Keratinocyte (primary cell): ENCODE data around the gene CDK2AP2. TPM values are rescaled to one million over a fixed set of nuclear protein-coding genes. Genes with fewer than 3 reads are reported as not detected.

Source experiments
- DNase-seq: peaks from one replicate; pipeline ENCODE4 v3.0.0-alpha.2; 2011; ENCODE audit warnings: low read depth, missing footprints, low spot score
- FAIRE-seq: peaks from 2 replicates; lab custom pipeline; 2011; peaks lifted over from hg19 to GRCh38; lab: Jason Lieb, UNC
- H2AFZ ChIP-seq: 2 replicates; pipeline ENCODE4 v1.6.0; 2012; ENCODE audit warnings: low read length, control low read depth, inconsistent platforms; ENCODE audit not compliant: control insufficient read depth
- H3K27ac ChIP-seq: 2 replicates; pipeline ENCODE4 v1.5.1; 2011; ENCODE audit warnings: low read length; ENCODE audit not compliant: control insufficient read depth, insufficient read depth
- H3K27me3 ChIP-seq: 3 replicates; pipeline ENCODE4 v1.6.0; 2011; ENCODE audit warnings: low read length; ENCODE audit not compliant: control insufficient read depth, insufficient read depth; ENCODE audit errors: extremely low read depth
- H3K36me3 ChIP-seq, 2 experiments: 2 replicates in 1 of 2; 3 replicates in 1 of 2; pipeline ENCODE4 v1.5.1; 2011; ENCODE audit warnings: low read length in 2 of 2, mild to moderate bottlenecking in 1 of 2; ENCODE audit not compliant: control insufficient read depth in 2 of 2, insufficient read depth in 2 of 2; ENCODE audit errors: extremely low read depth in 1 of 2
- H3K4me1 ChIP-seq: 3 replicates; pipeline ENCODE4 v1.5.1; 2011; ENCODE audit warnings: low read length; ENCODE audit not compliant: control insufficient read depth, insufficient read depth; ENCODE audit errors: extremely low read depth
- H3K4me2 ChIP-seq: 3 replicates; pipeline ENCODE4 v1.6.0; 2011; ENCODE audit warnings: low read depth, low read length; ENCODE audit not compliant: control insufficient read depth, insufficient read depth; ENCODE audit errors: extremely low read depth
- H3K4me3 ChIP-seq, 3 experiments: fragments of 200-600 bp in 1 of 3; sonication (generic) in 1 of 3; 2 replicates in 2 of 3; 3 replicates in 1 of 3; pipeline ENCODE4 v1.5.1; 2011 to 2016; ENCODE audit warnings: low read length in 3 of 3, mild to moderate bottlenecking in 3 of 3, control low read depth in 2 of 3, inconsistent platforms in 1 of 3, low read depth in 1 of 3, mixed read lengths in 1 of 3, mixed run types in 1 of 3, moderate library complexity in 1 of 3; ENCODE audit not compliant: control insufficient read depth in 2 of 3, insufficient read depth in 2 of 3; ENCODE audit errors: extremely low read depth in 1 of 3
- H3K79me2 ChIP-seq: 2 replicates; pipeline ENCODE4 v1.6.0; 2012; ENCODE audit warnings: low read length; ENCODE audit not compliant: control insufficient read depth, insufficient read depth
- H3K9ac ChIP-seq: 3 replicates; pipeline ENCODE4 v1.6.0; 2011; ENCODE audit warnings: low read length; ENCODE audit not compliant: control insufficient read depth, insufficient read depth; ENCODE audit errors: extremely low read depth
- H3K9me1 ChIP-seq: 3 replicates; pipeline ENCODE4 v1.6.0; 2011; ENCODE audit warnings: low read length; ENCODE audit not compliant: control insufficient read depth, insufficient read depth; ENCODE audit errors: extremely low read depth
- H3K9me3 ChIP-seq: 2 replicates; pipeline ENCODE4 v1.5.1; 2012; ENCODE audit warnings: low read depth, low read length; ENCODE audit not compliant: control insufficient read depth
- H4K20me1 ChIP-seq: 3 replicates; pipeline ENCODE4 v1.6.0; 2011; ENCODE audit warnings: low read length; ENCODE audit not compliant: control insufficient read depth, insufficient read depth; ENCODE audit errors: extremely low read depth
- CTCF ChIP-seq, 3 experiments: IDR thresholded peaks in 1 of 3; conservative IDR thresholded peaks in 1 of 3; optimal IDR thresholded peaks in 1 of 3; 2 replicates in 2 of 3; 3 replicates in 1 of 3; pipeline versions ENCODE3 to v1.5.1; 2011; ENCODE audit warnings: low read length in 3 of 3, mild to moderate bottlenecking in 3 of 3, moderate library complexity in 2 of 3, control low read depth in 1 of 3, inconsistent platforms in 1 of 3; ENCODE audit not compliant: insufficient read depth in 2 of 3; ENCODE audit errors: extremely low read depth in 1 of 3
- EZH2 ChIP-seq: IDR thresholded peaks from one replicate; pipeline ENCODE4 v1.6.1; 2012; ENCODE audit warnings: inconsistent platforms, mild to moderate bottlenecking, low read length, moderate library complexity
- dilution Hi-C: fragments of 300-500 bp; cut with MboI; formaldehyde crosslinking; loops from one replicate; pipeline ENCODE4 v1.7.0; 2020; ENCODE audit warnings: low sequenced_read_pairs; ENCODE audit not compliant: extremely low pct_ligation_motif_present
- polyA plus RNA-seq, 5 experiments: library from polyadenylated mRNA; depleted of rRNA in 3 of 5; stranded (reverse) in 3 of 5; stranded (forward) in 1 of 5; unstranded in 1 of 5; fragments of >200 nt; gene quantifications; 1 replicate in 1 of 5; 2 replicates in 3 of 5; 3 replicates in 1 of 5; pipeline versions ENCODE4 v1.2.1 to v1.2.3, GENCODE V29; 2011 to 2012; ENCODE audit warnings: missing spikeins in 2 of 5, low read depth in 1 of 5, low replicate concordance in 1 of 5

Gene CDK2AP2
- polyA plus RNA-seq, 1 donor (not counting 4 experiments of a cell fraction or from before 2014, with no cell fraction given): 9.7 TPM

- Histone ChIP-seq H3K9me3 (no peaks in the 10 kb centered on the region), H3K27me3 (no peaks in the 10 kb centered on the region), H3K36me3 (no peaks in the 10 kb centered on the region), H3K9ac (no peak overlapping the region), H3K4me1 (peaks cover 3% of the 10 kb centered on the region), H2AFZ (no peak overlapping the region), H3K4me3 (no peak overlapping the region), H3K79me2 (no peaks in the 10 kb centered on the region), H3K27ac (no peak overlapping the region), H3K4me2 (no peak overlapping the region), H4K20me1 (no peaks in the 10 kb centered on the region), H3K9me1 (no peaks in the 10 kb centered on the region)
- DNase-seq: no peak
- dilution Hi-C loops: no loop called here
- no peak for FAIRE-seq
- TF ChIP-seq EZH2 (no peak), CTCF (optimal IDR thresholded peaks at IDR 0.05 in 1 of 3, IDR thresholded peaks at IDR 0.05 in 1 of 3, conservative IDR thresholded peaks at IDR 0.05 in 1 of 3; ENCODE audit: extremely low read depth in 1 of 3, insufficient read depth in 2 of 3, low read length in 3 of 3) (no peak)
Measured at GRCh38 chr11:67543585-67543984, 35.6 kb upstream of the CDK2AP2 start.

- H3K4me2 ChIP-seq: no peak overlapping the region
- FAIRE-seq: no peak
- no peaks in the 10 kb centered on the region for H4K20me1 ChIP-seq
- no peaks in the 10 kb centered on the region for H3K9me3 ChIP-seq
- no peak overlapping the region for H3K27ac ChIP-seq
- no peak overlapping the region for H3K9ac ChIP-seq
- H3K4me3 ChIP-seq: no peak overlapping the region
- DNase-seq: no peak
- H3K4me1 ChIP-seq: peaks cover 3% of the 10 kb centered on the region
- TF ChIP-seq CTCF (optimal IDR thresholded peaks at IDR 0.05 in 1 of 3, IDR thresholded peaks at IDR 0.05 in 1 of 3, conservative IDR thresholded peaks at IDR 0.05 in 1 of 3; ENCODE audit: extremely low read depth in 1 of 3, insufficient read depth in 2 of 3, low read length in 3 of 3) (no peak), EZH2 (no peak)
- no peaks in the 10 kb centered on the region for H3K27me3 ChIP-seq
- H3K36me3 ChIP-seq: no peaks in the 10 kb centered on the region
- H2AFZ ChIP-seq: no peak overlapping the region
- no peaks in the 10 kb centered on the region for H3K79me2 ChIP-seq
- no peaks in the 10 kb centered on the region for H3K9me1 ChIP-seq
- dilution Hi-C loops: no loop called here
Measured at GRCh38 chr11:67542971-67543370, 35.0 kb upstream of the CDK2AP2 start.
